OCI-LY7 (cell line): ENCODE results near the gene MORN5. TPM values are rescaled to one million over a fixed set of nuclear protein-coding genes. Genes with fewer than 3 reads are reported as not detected.

Source experiments
- BruUV-seq: library from RNA; stranded (reverse); fragments of 400-500 nt; replicated peaks from 2 replicates; lab custom pipeline; 2021; lab: Mats Ljungman, UMichigan
- CTCF ChIA-PET: fragments of 300-600 bp; sonication (Branson Sonifier 250); formaldehyde crosslinking; loops from one replicate; lab custom pipeline; 2022; ENCODE audit warnings: antibody characterized with exemption; ENCODE audit not compliant: unreplicated experiment; lab: Charles Lee
- POLR2A ChIA-PET: fragments of 300-600 bp; sonication (Branson Sonifier 250); formaldehyde crosslinking; loops from one replicate; lab custom pipeline; 2022; ENCODE audit warnings: antibody characterized with exemption; lab: Charles Lee
- DNase-seq: peaks from one replicate; pipeline ENCODE4 v3.0.0-alpha.2; 2015; ENCODE audit warnings: low spot score
- H2AFZ ChIP-seq: fragments of 200-600 bp; sonication (generic), shearing (Covaris generic); 2 replicates; pipeline ENCODE4 v1.6.1; 2014; ENCODE audit warnings: mild to moderate bottlenecking, antibody characterized with exemption, low read length, moderate library complexity
- H3K27ac ChIP-seq: fragments of 200-600 bp; sonication (generic); 2 replicates; pipeline ENCODE4 v1.5.1; 2014; ENCODE audit warnings: mixed run types, low read depth, mild to moderate bottlenecking, moderate library complexity, low read length, inconsistent platforms; ENCODE audit not compliant: poor library complexity, severe bottlenecking
- H3K36me3 ChIP-seq: fragments of 200-600 bp; sonication (generic); 2 replicates; pipeline ENCODE4 v1.6.1; 2014; ENCODE audit warnings: mild to moderate bottlenecking, antibody characterized with exemption, low read length, moderate library complexity, mixed read lengths; ENCODE audit not compliant: insufficient read depth
- H3K4me1 ChIP-seq: fragments of 200-600 bp; sonication (generic); 2 replicates; pipeline ENCODE4 v1.5.1; 2014; ENCODE audit warnings: mild to moderate bottlenecking, low read length; ENCODE audit not compliant: insufficient read depth, poor library complexity, severe bottlenecking
- H3K4me2 ChIP-seq: fragments of 200-600 bp; sonication (generic); 2 replicates; pipeline ENCODE4 v1.6.1; 2014; ENCODE audit warnings: mild to moderate bottlenecking, low read length
- H3K4me3 ChIP-seq: fragments of 200-600 bp; sonication (generic); 2 replicates; pipeline ENCODE4 v1.5.1; 2014; ENCODE audit warnings: mild to moderate bottlenecking, low read depth, low read length; ENCODE audit not compliant: poor library complexity, severe bottlenecking
- H3K79me2 ChIP-seq: fragments of 200-600 bp; sonication (generic); 2 replicates; pipeline ENCODE4 v1.6.1; 2016; ENCODE audit warnings: low read depth, mild to moderate bottlenecking, low read length, moderate library complexity, mixed read lengths; ENCODE audit not compliant: insufficient read depth
- H3K9me2 ChIP-seq: fragments of 200-600 bp; sonication (generic); 2 replicates; pipeline ENCODE4 v1.6.1; 2016; ENCODE audit warnings: mild to moderate bottlenecking, low read length, mixed read lengths; ENCODE audit not compliant: insufficient read depth
- H3K9me3 ChIP-seq: fragments of 200-600 bp; sonication (generic); 2 replicates; pipeline ENCODE4 v1.6.1; 2014; ENCODE audit warnings: mild to moderate bottlenecking, mixed run types, low read length, mixed read lengths
- H4K20me1 ChIP-seq: fragments of 200-600 bp; sonication (generic); 2 replicates; pipeline ENCODE4 v1.6.1; 2014; ENCODE audit warnings: mild to moderate bottlenecking, antibody characterized with exemption, low read length, moderate library complexity, mixed read lengths; ENCODE audit not compliant: insufficient read depth
- EZH2phosphoT487 ChIP-seq: fragments of 200-600 bp; sonication (generic); IDR thresholded peaks from 2 replicates; pipeline ENCODE4 v1.6.1; 2018; ENCODE audit warnings: low read depth, borderline replicate concordance, mild to moderate bottlenecking, mixed run types, antibody characterized with exemption, low read length, moderate library complexity, mixed read lengths
- intact Hi-C: fragments of 100-400 bp; cut with micrococcal nuclease; formaldehyde crosslinking; loops from one replicate; pipeline ENCODE4 v1.10.0; 2022; ENCODE audit not compliant: unreplicated experiment
- total RNA-seq, 2 experiments: library from RNA; depleted of rRNA in 1 of 2; stranded (reverse); fragments of >200 nt in 1 of 2; shearing (Covaris generic) in 1 of 2; gene quantifications; 2 replicates each; pipeline ENCODE4 v1.2.3, GENCODE V29; 2014 to 2022
- TF ChIP-seq, protein P1 (sequence below): fragments of 200-600 bp; sonication (generic); conservative IDR thresholded peaks from 2 replicates; pipeline ENCODE4 v1.5.1; 2014; ENCODE audit warnings: mild to moderate bottlenecking, antibody characterized with exemption, low read length, moderate library complexity, mixed read lengths

MORN5 gene
- total RNA-seq, 2 experiments from 2014 or later: not detected

DNA sequence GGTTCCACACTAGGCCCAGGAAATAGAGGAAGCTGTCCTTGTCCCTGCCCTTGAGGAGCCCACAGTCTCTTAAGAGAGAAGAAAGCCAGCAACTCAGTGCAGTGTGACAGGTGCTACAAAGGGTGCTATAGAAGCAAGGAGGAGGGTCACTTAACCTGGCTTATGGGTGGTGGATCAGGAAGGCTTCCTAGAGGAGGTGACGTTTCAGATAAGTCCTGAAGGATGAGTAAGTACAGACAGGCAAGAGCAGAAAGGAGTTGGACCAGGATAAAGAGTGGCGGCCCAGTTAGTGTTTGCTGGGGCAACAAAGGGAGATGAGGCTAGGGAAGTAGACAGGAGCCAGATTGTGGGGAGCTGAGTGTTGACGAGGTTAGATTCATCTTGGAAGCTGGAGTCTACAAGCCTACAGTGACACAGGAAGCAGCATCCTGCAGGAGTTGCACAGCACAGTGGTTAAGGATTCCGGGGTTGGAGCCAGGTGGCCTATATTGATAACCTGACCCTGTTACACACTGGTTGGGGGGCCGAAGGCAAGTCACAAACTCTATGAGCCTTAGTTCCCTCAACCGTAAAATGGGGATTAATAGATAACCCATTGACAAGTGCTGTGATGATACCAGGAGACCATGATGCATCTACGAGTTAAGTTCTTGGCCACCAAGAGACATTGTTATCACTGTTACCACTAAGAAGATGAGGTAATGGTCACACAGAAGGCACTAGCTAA is 74.5 kb downstream of the MORN5 start:
- ChIA-PET CTCF (no interaction called here), POLR2A (no interaction called here)
- DNase-seq: no peak
- no peaks in the 10 kb centered on the region for H3K79me2 ChIP-seq
- no TSS peak for BruUV-seq
- TF ChIP-seq, protein P1, sequence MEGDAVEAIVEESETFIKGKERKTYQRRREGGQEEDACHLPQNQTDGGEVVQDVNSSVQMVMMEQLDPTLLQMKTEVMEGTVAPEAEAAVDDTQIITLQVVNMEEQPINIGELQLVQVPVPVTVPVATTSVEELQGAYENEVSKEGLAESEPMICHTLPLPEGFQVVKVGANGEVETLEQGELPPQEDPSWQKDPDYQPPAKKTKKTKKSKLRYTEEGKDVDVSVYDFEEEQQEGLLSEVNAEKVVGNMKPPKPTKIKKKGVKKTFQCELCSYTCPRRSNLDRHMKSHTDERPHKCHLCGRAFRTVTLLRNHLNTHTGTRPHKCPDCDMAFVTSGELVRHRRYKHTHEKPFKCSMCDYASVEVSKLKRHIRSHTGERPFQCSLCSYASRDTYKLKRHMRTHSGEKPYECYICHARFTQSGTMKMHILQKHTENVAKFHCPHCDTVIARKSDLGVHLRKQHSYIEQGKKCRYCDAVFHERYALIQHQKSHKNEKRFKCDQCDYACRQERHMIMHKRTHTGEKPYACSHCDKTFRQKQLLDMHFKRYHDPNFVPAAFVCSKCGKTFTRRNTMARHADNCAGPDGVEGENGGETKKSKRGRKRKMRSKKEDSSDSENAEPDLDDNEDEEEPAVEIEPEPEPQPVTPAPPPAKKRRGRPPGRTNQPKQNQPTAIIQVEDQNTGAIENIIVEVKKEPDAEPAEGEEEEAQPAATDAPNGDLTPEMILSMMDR: no peak
- no peak for TF ChIP-seq EZH2phosphoT487
- no peak overlapping the region for H3K4me3 ChIP-seq
- intact Hi-C loops: no loop called here
- peaks cover 9% of the 10 kb centered on the region; the same call in 1 of the 2 replicates for H3K36me3 ChIP-seq
- no peak overlapping the region for H3K4me2 ChIP-seq
- no peak overlapping the region for H2AFZ ChIP-seq
- no peaks in the 10 kb centered on the region for H3K9me3 ChIP-seq
- no peaks in the 10 kb centered on the region for H3K9me2 ChIP-seq
- H3K27ac ChIP-seq: no peak overlapping the region
- no peaks in the 10 kb centered on the region for H4K20me1 ChIP-seq
- H3K4me1 ChIP-seq: no peaks in the 10 kb centered on the region

DNA sequence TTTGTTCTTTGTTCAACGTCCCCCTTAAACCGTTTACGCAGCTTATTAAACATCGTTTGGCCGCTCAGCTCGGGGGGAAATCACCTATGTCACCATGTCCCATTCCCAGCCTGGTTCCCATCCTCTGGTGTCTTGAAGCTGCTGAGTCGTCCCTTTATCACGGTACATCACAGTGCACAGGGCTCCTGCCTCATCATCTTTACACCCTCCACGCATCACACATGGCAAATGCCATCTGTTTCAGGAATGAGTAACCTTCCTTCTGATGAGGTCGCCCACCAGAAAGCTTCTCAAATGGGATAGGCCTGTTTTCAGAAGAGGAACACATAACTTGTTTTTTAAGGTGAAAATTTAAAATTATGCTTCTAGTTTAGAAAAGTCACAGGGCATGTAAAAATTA is 77.0 kb downstream of the MORN5 start:
- H3K4me3 ChIP-seq: no peak overlapping the region
- H3K79me2 ChIP-seq: no peaks in the 10 kb centered on the region
- peaks cover 34% of the 10 kb centered on the region for H3K36me3 ChIP-seq
- H3K4me1 ChIP-seq: no peaks in the 10 kb centered on the region
- no peak overlapping the region for H3K4me2 ChIP-seq
- TF ChIP-seq EZH2phosphoT487: no peak
- TF ChIP-seq, protein P1: no peak
- no peaks in the 10 kb centered on the region for H3K9me2 ChIP-seq
- intact Hi-C loops: no loop called here
- H4K20me1 ChIP-seq: no peaks in the 10 kb centered on the region
- no TSS peak for BruUV-seq
- ChIA-PET POLR2A (no interaction called here), CTCF (no interaction called here)
- H3K9me3 ChIP-seq: no peaks in the 10 kb centered on the region
- no peak overlapping the region for H2AFZ ChIP-seq
- H3K27ac ChIP-seq: no peak overlapping the region
- DNase-seq: no peak

DNA sequence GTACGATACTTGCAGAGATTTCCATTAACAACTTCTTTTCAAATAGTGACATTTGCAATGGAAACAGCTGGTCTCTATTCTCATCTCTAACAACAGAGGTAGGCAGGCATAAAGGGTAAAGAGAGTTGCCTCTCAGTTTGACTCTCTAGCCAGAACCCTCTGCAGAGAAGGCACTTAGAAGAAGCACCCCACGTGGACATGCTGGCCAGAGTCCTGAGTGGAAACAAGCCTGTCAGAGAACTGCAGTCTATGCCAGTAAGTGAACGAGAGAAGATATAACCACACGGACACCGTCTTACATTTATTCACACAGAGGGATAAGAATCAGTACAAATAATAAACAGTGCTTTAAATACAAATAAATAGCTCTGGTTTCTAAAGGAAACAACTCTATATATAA is 80.0 kb downstream of the MORN5 start:
- no peak for DNase-seq
- intact Hi-C loops: no loop called here
- no peaks in the 10 kb centered on the region for H4K20me1 ChIP-seq

More for the DNA sequence above, 80.0 kb downstream of the MORN5 start:
- no peaks in the 10 kb centered on the region for H3K4me1 ChIP-seq
- no peak overlapping the region for H3K4me3 ChIP-seq
- TF ChIP-seq EZH2phosphoT487: no peak
- TF ChIP-seq, protein P1: no peak
- POLR2A ChIA-PET: no interaction called here
- no peak overlapping the region for H3K27ac ChIP-seq
- BruUV-seq: no TSS peak
- no peaks in the 10 kb centered on the region for H3K9me2 ChIP-seq
- H2AFZ ChIP-seq: no peak overlapping the region
- H3K9me3 ChIP-seq: no peaks in the 10 kb centered on the region
- no peak overlapping the region for H3K4me2 ChIP-seq
- H3K36me3 ChIP-seq: peaks cover 62% of the 10 kb centered on the region
- no peaks in the 10 kb centered on the region for H3K79me2 ChIP-seq
- CTCF ChIA-PET: no interaction called here
